Measurements from ENCODE around the gene UBL7. TPM values are rescaled to one million over a fixed set of nuclear protein-coding genes. Genes with fewer than 3 reads are reported as not detected.

Gene UBL7
- total and polyA plus RNA-seq, 2 of the 8 experiments (the other 6 are each of a cell fraction or from before 2014, with no cell fraction given) = 71.5 to 183 TPM

- TF ChIP-seq SIRT6 (IDR thresholded peaks at IDR 0.05; ENCODE audit: low read length) = no peak
- TF ChIP-seq CBX5 (IDR thresholded peaks at IDR 0.05; ENCODE audit: low read depth, low read length) = no peak
- TF ChIP-seq EGR1 (IDR thresholded peaks at IDR 0.05; ENCODE audit: borderline replicate concordance, low read depth, low read length) = no peak
- no peak for TF ChIP-seq CHD1 (IDR thresholded peaks at IDR 0.05; ENCODE audit: low read depth, low read length)
These were observed 18.9 kb downstream of the UBL7 start (continued) for GRCh38 chr15:74442063-74442462.

Data from H1 (cell line).